ENCODE results near the gene NCAM1.

- TF ChIP-seq CTCF (IDR thresholded peaks at IDR 0.05) (no peak), POLR2A (IDR thresholded peaks at IDR 0.05) (no peak)
These were observed 293.9 kb downstream of the NCAM1 start for GRCh38 chr11:113255096-113255495.
